A549 treated with ZK216348 at 1 μM for 4 hours (cell line): ENCODE results near the gene PRMT2. TPM values are rescaled to one million over a fixed set of nuclear protein-coding genes. Genes with fewer than 3 reads are reported as not detected.

ENCODE experiments used
- total RNA-seq: library from RNA; stranded (reverse); fragments of 200-300 nt; extraction: Qiagen RNA extraction; gene quantifications from 5 replicates; pipeline ENCODE4 v1.2.3, GENCODE V29; 2022; ENCODE audit warnings: low read depth

Gene PRMT2
- total RNA-seq, result 51.8 to 58.3 TPM (median 52.9 TPM) in 5 replicates

DNA sequence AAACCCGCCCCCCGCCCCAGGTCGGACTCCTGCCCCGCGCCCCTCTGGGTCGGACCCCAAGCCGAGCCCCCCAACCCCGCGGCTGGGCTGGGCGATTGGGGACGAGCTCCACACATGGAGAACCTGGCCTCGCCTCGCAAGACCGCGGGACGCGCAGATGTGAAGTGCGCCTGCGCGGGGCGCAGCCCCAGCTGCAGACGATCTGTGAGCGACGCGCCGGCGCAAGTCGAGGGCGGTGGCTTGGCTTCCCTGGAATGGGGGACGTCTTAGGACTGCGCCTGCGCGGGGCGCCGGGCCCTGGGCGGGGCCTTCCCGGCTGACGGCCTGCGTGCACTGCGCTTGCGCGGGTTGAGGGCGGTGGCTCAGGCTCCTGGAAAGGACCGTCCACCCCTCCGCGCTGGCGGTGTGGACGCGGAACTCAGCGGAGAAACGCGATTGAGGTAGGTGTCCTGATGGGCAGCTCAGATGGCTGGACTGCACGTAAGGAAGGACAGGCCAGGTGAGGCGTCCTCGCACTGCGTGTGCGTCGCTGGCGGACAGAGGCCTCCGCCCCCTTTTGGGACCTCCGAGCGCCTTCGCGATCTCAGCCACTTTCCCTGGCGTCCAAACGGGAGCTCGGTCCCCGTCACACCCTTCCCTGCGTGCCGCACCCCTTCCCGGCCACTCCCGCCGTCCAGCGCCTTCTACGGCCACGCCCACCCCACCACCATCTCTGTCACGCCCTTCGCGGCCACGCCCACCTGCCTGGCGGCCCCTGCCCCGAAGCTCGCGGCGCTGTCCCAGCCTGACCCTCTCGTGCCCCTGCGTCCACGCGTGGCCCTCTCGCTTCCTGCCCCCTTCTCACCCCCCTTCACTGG is at the start of gene PRMT2:
Gene PRMT2 (plus strand): TSS at position 351 of the 857 bp plus-strand sequence. CDS start 1,278 bp downstream, outside the sequence.

DNA sequence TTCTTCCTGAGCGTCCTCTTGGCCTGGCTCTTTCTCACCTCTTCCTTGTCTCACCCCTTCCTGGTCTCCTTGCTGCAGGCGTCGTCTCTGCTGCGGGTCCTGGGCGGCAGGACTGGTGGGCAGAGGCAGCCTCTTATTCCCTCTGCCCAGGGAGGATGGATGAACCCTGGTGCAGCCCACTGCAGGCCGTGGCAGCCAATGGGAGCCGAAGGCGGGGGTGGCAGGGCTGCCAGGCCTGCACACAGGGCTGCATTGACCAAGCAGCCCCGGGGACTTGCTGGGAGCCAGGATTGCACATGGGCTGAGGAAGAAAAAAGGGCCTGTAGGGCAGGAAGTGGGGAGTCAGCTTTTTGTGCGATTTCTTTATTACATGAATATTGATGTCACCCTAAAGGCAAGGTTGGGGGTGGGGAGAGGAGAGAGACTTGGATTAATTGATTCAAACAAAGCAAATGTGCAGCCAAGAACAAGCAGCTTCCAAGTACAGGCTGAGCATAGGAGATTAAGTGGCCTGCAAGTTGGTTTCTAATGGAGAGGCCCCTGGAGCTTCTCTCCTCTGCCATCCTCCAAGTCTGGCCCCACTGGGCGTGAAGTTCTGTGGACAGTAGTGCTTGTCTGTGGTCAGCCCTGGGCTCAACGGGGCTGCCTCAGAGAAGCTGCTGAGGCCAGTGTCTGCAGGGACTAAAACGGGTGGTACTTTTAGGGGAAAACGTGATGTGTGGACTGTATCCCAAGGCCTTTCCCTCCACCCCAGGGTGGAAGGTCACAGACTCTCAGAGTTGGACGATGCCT is 30.3 kb upstream of the PRMT2 start, which contains the start of gene S100B:
Gene S100B (minus strand): TSS at position 108 of the 792 bp plus-strand sequence. CDS start 2,667 bp downstream, outside the sequence.

Other genes starting within 250 kb of the PRMT2 start
- 9.0 to 14.5 TPM (median 14.0 TPM) in 5 replicates for gene DIP2A, start 176.8 kb upstream of the PRMT2 start, total RNA-seq
- gene S100B, start 30.6 kb upstream of the PRMT2 start, total RNA-seq, result not detected in 5 replicates